H54 (cell line): ENCODE measurements around the gene THOC7.

ENCODE experiments used
- DNase-seq: peaks from one replicate; pipeline ENCODE4 v3.0.0; 2011; ENCODE audit warnings: low spot score, mixed read lengths; ENCODE audit not compliant: insufficient read length
- FAIRE-seq: peaks from 3 replicates; lab custom pipeline; 2011; peaks lifted over from hg19 to GRCh38; lab: Jason Lieb, UNC
- POLR2A ChIP-seq: IDR thresholded peaks from 2 replicates; pipeline ENCODE4 v1.6.1; 2011; ENCODE audit warnings: low read depth, mild to moderate bottlenecking, low read length

The THOC7 gene

DNA sequence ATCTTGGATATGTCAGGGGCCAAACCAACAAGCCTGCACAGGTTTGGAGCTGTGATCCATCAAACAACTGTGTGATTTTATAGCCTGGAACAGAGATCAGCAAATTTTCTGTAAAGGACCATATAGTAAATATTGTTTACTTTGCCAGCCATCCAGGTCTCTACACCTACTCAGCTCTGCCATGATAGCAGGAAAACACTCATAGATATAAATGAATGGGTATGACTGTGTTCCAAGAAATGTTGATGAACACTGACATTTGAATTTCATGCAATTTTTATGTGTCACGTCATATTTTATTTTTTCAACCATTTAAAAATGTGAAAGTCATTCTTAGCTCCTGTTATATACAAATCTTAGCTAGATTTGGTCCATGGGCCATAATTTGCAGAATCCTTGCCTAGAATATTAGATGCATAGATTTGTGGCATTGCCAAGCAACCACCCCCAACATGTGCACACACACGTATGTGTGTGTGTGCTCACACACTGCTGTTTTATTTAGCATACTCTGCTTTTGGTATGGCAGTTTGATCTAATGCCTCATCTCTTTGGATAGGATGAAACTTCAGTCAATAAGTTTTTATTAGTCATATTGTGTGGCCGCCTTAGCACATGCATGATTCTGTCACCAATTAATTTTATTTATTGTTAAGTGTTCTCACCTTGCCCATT, 6.5 kb upstream of the THOC7 start:
- no peak for FAIRE-seq
- DNase-seq, result no peak
- no peak for TF ChIP-seq POLR2A

DNA sequence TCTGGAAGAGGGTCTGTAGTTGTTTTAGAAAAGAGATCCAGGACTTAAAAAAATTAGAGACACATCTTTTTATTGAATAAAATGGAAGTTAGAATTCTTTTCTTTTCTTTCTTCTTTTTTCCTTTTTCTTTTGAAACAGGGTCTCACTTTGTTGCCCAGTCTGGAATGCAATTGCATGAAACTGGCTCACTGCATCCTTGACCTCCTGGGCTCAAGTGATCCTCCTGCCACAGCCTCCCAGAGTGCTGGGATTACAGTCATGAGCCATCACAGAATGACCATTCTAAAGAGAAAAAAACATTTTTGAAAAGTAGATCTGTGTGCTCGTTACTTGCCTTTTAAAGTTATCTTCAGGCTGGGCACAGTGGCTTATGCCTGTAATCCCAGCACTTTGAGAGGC, 3.6 kb upstream of the THOC7 start:
- no peak for TF ChIP-seq POLR2A
- DNase-seq, result no peak
- FAIRE-seq, result no peak

DNA sequence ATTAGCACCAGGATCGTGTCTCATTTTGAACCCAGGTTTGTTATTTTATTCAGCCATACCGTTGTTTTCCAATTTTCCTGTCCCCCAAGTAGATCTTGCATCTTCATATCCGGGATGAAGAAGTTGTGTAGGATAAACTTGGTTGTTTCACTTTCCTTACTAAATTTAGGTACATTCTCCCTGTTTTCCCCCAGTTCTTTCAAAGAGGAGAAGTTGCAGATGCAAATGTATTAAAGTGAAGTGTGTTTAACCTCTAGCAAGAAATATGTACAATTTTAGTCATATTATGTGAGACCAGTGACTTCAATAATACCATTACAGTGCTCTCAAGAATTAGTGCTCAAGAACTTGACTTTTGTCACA, 1.3 kb upstream of the THOC7 start:
- FAIRE-seq (no peak), DNase-seq (no peak)
- no peak for TF ChIP-seq POLR2A

DNA sequence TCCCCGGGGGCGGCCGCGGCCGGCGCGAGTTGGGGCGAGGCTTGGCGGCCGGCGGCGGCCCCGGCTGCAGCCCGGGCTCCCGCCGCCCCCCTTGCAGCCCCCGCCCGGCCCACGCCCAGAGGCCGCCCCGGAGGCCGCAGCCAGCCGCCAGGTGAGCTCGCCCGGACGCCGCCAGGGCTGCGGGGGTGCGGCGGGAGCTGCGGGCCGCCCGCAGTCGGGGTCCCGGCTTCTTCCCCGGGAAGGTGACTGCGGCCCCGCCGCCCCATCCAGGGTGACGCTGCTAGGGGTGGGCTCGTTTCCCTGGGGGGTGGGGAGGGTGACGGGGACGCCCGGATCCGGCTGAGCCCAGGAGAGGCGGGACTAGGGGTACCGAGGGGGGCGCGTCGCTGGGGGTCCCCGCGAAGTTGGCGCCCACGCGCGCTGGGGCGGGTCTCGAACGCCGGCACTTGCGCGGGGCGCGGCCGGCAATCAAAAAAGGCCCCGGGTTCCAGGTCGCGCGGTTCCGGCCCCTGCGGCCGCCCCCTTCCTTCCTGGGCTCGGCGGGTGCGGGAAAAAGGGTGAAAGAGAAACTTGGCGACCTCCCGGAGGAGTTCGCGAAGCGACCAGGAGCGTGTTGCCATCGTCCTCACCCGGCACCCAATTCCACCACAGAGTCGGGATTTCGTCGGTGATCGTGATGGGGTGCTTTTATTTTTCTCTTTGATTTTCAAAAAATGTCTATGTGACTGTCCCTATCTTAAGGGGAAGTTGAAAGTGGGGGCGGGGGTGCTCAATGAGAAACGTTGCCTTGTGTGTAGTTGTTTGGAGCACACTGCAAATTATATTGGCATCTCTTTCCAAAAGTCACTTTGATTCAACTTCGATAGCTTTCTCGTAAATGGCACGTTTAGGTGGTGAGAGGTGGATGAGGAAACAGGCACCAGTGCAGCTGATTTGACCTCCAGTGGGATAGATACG, 681 bp upstream of the THOC7 start:
- no peak for TF ChIP-seq POLR2A
- DNase-seq, result peak; percentile 63
- FAIRE-seq, result peak; percentile 57

DNA sequence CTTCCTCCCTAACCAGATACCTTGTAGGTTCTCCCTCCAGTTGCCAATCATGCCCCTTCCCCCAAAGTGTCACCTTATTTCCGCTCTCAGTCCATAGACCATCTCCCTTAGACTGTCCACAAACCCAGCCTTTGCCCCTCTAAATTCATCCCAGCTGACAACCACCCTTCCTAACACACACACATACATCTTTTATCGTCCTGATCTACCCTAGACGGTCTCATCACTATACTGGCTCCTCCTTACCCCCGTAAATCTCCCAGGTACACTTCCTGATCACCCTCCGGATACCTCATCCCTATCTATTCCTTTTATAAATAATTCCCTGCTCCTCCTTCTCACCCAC, 828 bp downstream of the THOC7 start:
- DNase-seq, result no peak
- FAIRE-seq, result peak; percentile 38
- TF ChIP-seq POLR2A, result no peak

DNA sequence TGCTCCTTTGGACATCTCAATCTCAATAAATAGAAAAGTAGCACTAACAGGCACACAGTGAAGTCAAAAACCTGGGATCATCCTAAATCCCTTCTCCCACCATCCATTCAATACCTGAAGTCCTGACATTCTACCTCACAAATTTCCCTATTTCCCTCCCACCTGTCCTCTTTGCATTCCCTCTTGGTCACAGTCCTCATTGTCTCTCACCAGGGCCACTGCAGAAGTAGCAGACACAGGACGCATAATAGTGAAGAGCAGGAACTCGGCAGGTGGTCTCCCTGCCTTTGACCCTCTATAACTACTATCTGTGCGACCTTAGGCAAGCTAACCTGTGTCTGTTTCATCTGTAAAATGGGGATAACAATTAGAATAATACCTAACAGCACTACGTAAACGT, 2.3 kb downstream of the THOC7 start:
- TF ChIP-seq POLR2A, result no peak
- no peak for DNase-seq
- no peak for FAIRE-seq

DNA sequence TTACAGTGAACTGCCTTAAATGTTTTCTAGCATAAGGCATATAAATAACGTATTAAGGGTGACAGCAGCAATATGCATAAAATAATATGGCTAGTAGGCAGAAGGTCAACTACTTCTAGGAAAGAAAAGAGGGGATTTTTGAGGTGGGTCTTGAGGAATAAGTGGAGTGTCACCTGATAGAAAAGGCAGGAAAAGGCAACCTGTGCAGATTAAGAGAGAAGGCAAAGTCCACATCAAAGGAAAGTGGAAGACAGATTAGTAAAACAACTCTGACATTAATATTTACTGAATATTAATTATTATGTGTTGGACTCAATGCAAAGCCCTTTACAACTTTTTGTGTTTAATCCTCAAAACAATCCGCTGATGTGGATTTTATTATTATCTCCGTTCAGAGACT, 2.8 kb downstream of the THOC7 start:
- DNase-seq (no peak), FAIRE-seq (no peak)
- TF ChIP-seq POLR2A, result no peak

GRCh38 chr3:63857311-63857710, 6.3 kb downstream of the THOC7 start:
- TF ChIP-seq POLR2A, result no peak
- FAIRE-seq (no peak), DNase-seq (no peak)

DNA sequence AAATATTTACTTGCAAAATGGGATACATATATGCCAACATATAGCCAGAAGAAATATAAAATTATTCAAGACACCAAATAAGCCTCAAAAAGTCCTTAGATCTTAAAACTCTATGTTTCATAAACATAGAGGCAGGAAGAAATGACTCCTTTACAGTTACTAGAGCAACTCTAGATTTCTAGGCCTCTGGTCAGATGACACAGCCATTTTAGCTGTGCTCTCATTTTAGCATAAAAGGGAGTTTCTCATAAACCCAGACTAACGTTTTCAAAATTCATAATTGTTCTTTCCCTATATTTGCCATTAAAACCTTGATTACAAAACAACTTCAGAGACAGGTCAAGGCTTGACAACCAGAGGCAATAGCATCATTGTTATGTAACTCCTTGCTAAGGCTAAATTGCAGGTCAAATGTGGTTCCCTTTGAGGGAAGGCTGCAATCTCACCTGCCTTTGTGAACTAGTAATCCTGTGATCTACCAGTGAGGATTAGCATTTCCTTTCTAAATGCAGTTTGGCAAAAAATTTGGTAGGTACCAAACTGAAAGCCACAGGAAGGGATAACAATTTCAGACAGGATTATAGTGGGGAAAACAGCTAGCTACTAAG, 8.2 kb downstream of the THOC7 start:
- TF ChIP-seq POLR2A, result no peak
- DNase-seq (no peak), FAIRE-seq (peak; percentile 77)

- DNase-seq (no peak), FAIRE-seq (no peak)
- TF ChIP-seq POLR2A, result no peak
These were observed 10.5 kb downstream of the THOC7 start for GRCh38 chr3:63853106-63853505.

DNA sequence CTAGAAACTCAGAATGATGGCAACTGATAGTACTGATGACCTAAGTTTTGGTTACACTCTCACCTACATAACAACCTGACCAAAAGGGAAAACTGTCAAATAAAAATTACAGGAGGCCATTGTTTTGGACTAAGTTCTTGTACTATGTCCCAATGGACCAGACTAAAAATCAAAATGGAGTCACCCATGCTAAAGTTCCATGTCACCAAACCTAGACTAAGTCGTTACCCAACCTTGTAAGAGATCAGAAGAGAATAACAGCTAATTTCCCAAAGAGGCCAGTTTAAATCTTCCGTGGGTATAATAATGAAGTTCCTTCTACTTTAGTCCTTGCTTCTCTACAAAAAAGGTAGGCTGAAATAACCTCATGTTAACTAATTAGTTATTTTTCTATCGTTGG, 12.3 kb downstream of the THOC7 start:
- no peak for TF ChIP-seq POLR2A
- DNase-seq (no peak), FAIRE-seq (no peak)

DNA sequence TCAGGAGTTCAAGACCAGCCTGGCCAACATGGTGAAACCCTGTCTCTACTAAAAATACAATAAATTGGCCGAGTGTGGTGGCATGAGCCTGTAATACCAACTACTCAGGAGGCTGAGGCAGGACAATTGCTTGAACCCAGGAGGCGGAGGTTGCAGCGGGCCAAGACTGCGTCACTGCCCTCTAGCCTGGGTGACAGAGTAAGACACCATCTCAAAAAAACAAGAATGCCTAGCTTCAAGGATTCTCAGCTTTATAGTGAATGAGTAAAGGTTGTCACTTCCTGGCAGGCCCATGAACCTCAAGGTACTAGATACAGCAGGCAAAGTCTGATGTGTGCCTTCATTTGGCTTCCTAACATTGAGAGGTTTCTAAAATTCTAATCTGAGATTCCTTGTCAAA, 14.4 kb downstream of the THOC7 start:
- FAIRE-seq, result no peak
- no peak for TF ChIP-seq POLR2A
- DNase-seq, result no peak

DNA sequence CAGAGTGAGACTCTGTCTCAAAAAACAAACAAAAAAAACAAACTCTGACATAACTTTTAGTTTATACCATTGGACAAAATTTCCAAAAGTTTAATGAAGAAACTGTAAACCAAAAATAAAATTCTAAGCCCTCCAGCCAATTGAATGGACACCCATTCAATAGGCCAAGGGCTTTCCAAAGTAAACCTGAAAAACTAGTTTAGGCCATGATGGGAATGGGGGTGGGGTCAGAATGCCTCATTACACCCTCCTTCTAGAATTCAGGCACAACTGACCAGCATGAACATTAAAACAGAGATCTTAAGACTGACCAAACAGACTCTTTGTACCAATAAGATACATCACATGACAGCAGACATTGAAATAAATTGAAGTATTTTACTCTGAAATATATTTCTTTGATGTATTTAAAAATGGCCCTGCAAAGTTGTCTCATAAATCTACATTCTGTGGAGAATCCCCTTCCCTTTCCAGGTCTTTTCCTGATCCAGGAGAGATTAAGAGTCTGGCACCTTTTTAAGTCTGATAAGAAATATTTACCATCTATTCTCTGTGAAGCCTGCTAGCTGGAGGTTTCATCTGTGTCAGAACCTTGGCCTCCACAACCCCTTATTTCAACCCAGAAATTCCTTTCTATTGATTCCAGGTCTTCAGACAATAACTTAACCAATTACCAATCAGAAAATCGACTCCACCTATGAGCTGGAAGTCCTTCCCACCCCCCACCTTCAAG, 15.7 kb downstream of the THOC7 start:
- DNase-seq, result no peak
- no peak for FAIRE-seq
- no peak for TF ChIP-seq POLR2A

GRCh38 chr3:63845215-63845614, 18.4 kb downstream of the THOC7 start:
- no peak for FAIRE-seq

GRCh38 chr3:63842127-63842526, 21.5 kb downstream of the THOC7 start:
- no peak for FAIRE-seq
- TF ChIP-seq POLR2A, result no peak
- no peak for DNase-seq

More at GRCh38 chr3:63845215-63845614, 18.4 kb downstream of the THOC7 start:
- DNase-seq, result no peak
- no peak for TF ChIP-seq POLR2A
